Vagina (tissue), 2 donors: ENCODE measurements around the gene ARRDC4. TPM values are rescaled to one million over a fixed set of nuclear protein-coding genes. Genes with fewer than 3 reads are reported as not detected.

Experiments used
- DNase-seq, 2 donors: peaks; one replicate each; pipeline ENCODE4 v3.0.0-alpha.2; 2017; ENCODE audit errors: extremely low spot score in 2 of 2
- H3K27ac ChIP-seq: fragments of 200-600 bp; sonication (generic); one replicate; pipeline ENCODE4 v1.5.1; 2019
- H3K27me3 ChIP-seq: fragments of 200-600 bp; sonication (generic); one replicate; pipeline ENCODE4 v1.5.1; 2019
- H3K36me3 ChIP-seq, 2 donors: fragments of 200-600 bp; sonication (generic); one replicate each; pipeline ENCODE4 v1.5.1; 2017 to 2019
- H3K4me1 ChIP-seq: fragments of 200-600 bp; sonication (generic); one replicate; pipeline ENCODE4 v1.5.1; 2019
- H3K4me3 ChIP-seq, 2 donors: fragments of 200-600 bp; sonication (generic); 1 replicate in 1 of 2; 2 replicates in 1 of 2; pipeline ENCODE4 v1.5.1; 2016 to 2019
- H3K9me3 ChIP-seq: fragments of 200-600 bp; sonication (generic); one replicate; pipeline ENCODE4 v1.5.1; 2019
- POLR2A ChIP-seq, 2 donors: fragments of 450-650 bp; IDR thresholded peaks; one replicate each; pipeline ENCODE4 v1.6.1; 2017; ENCODE audit warnings: antibody characterized with exemption in 2 of 2, mild to moderate bottlenecking in 2 of 2, moderate library complexity in 2 of 2
- POLR2AphosphoS5 ChIP-seq, 2 donors: sonication (generic); formaldehyde crosslinking; IDR thresholded peaks; one replicate each; pipeline ENCODE4 v1.9.0; 2017; ENCODE audit warnings: antibody characterized with exemption in 2 of 2, mild to moderate bottlenecking in 2 of 2, low read depth in 1 of 2; ENCODE audit not compliant: insufficient read depth in 1 of 2
- intact Hi-C: fragments of 100-400 bp; cut with DNase I; formaldehyde crosslinking; loops from one replicate; pipeline ENCODE4 v1.15.1; 2023
- total RNA-seq: library from RNA; depleted of rRNA; stranded (reverse); fragments of >200 nt; gene quantifications from one replicate; pipeline ENCODE4 v1.2.3, GENCODE V29; 2016
- TF ChIP-seq, protein P1 (sequence below), 3 experiments: fragments of 450-650 bp in 2 of 3; fragments of 200-600 bp in 1 of 3; sonication (generic) in 1 of 3; IDR thresholded peaks; one replicate each; pipeline ENCODE4 v1.5.1; 2017 to 2019; ENCODE audit warnings: antibody characterized with exemption in 3 of 3, mild to moderate bottlenecking in 2 of 3, moderate library complexity in 2 of 3

Gene ARRDC4
- total RNA-seq, 1 donor from 2014 or later: 35.8 TPM

DNA sequence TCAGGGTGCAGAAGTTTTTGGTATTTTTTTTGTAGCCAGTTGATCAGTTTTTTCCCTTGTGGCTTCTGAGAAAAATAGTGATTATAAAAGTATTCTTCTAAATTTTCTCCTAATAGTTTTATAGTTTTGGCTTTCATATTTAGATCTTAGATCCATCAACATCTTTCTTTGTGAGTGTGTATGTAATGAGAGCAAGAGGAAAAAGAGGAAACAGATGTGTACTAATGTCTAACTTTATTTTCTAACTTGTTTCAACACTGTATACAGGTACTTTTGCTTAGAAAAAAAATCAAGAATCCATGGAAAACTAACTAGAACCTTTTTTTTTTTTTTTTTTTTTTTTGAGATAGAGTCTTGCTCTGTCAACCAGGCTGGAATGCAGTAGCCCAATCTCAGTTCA is 53.1 kb downstream of the ARRDC4 start:
- intact Hi-C loops: no loop called here
- TF ChIP-seq, protein P1, sequence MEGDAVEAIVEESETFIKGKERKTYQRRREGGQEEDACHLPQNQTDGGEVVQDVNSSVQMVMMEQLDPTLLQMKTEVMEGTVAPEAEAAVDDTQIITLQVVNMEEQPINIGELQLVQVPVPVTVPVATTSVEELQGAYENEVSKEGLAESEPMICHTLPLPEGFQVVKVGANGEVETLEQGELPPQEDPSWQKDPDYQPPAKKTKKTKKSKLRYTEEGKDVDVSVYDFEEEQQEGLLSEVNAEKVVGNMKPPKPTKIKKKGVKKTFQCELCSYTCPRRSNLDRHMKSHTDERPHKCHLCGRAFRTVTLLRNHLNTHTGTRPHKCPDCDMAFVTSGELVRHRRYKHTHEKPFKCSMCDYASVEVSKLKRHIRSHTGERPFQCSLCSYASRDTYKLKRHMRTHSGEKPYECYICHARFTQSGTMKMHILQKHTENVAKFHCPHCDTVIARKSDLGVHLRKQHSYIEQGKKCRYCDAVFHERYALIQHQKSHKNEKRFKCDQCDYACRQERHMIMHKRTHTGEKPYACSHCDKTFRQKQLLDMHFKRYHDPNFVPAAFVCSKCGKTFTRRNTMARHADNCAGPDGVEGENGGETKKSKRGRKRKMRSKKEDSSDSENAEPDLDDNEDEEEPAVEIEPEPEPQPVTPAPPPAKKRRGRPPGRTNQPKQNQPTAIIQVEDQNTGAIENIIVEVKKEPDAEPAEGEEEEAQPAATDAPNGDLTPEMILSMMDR (IDR thresholded peaks at IDR 0.05): no peak
- TF ChIP-seq POLR2AphosphoS5 (IDR thresholded peaks at IDR 0.05; ENCODE audit: insufficient read depth in 1 of 2, low read depth in 1 of 2) (no peak), POLR2A (IDR thresholded peaks at IDR 0.05) (no peak)
- no peak overlapping the region for H3K4me3 ChIP-seq
- H3K9me3 ChIP-seq: no peaks in the 10 kb centered on the region
- no peaks in the 10 kb centered on the region for H3K36me3 ChIP-seq
- H3K4me1 ChIP-seq: no peaks in the 10 kb centered on the region
- no peaks in the 10 kb centered on the region for H3K27me3 ChIP-seq
- DNase-seq: no peak
- H3K27ac ChIP-seq: no peak overlapping the region

DNA sequence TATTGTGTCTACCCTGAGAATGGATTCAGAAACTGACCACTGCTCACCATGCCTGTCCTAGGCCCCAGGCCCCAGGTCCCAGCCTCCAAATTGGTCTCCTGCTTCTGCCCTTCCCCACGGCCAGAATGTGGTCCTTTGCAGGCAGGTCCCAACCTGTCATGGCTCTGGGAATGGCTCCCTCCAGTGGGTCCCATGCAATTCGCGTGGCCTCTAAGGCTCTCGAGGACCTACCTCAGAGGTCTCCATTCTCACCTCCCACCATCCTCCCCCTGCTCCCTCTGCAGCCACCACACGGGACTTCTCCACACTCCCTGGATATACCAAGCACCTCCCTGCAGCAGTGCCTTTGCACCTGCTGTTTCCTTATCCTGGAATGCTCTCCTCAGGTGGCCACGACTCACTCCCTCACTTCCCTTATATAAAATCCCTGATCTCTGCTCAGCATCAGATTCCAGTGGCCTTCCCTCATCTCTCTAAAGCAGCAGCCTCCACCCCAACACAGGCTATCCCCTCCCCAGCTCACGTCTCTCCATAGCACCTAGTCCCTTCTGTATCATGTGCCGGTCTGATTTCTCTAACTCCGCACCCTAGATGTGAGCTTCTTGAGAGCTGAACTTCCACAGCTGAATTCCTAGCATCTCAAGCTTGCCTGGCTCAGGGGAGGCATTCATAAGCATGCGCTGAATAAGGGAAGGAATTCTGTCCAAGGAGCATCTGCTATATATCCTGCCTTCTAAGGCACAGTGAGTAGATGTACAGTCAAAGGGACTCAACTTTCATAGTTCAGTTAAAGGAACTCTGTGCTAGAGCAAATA is 56.9 kb downstream of the ARRDC4 start:
- no peaks in the 10 kb centered on the region for H3K36me3 ChIP-seq
- no peak overlapping the region for H3K4me3 ChIP-seq
- no peak for DNase-seq
- H3K27me3 ChIP-seq: no peaks in the 10 kb centered on the region
- intact Hi-C loops: no loop called here
- TF ChIP-seq, protein P1 (IDR thresholded peaks at IDR 0.05): no peak
- no peak for TF ChIP-seq POLR2A (IDR thresholded peaks at IDR 0.05)
- no peak for TF ChIP-seq POLR2AphosphoS5 (IDR thresholded peaks at IDR 0.05; ENCODE audit: insufficient read depth in 1 of 2, low read depth in 1 of 2)
- no peaks in the 10 kb centered on the region for H3K9me3 ChIP-seq
- no peak overlapping the region for H3K27ac ChIP-seq
- H3K4me1 ChIP-seq: no peaks in the 10 kb centered on the region

DNA sequence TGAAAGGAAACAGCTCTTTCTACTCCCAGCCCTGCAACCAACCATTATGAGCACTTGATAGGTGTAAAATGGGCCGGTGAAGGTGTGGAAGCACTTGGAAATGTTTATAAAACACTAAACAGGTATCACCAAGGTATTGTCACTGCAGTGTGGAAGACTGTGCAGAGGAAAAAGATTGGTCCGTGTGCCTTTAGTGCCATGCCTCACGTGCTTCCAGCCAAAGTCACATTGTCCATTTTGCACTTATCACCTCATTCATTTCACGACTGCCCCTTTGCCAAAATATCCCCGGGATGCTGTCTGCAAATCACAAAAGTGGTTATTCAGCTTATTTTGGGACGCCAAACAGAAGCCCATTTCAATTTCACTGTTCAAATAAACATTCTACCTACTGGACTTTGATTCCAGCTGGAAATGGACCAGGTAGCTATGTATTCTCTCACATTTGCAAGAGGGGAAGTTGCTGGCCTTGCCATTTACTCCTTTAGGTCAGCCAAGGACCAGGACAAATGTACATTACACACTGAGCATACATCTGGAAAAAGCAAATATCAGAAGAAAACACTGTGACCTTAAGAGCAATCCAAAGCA is 58.4 kb downstream of the ARRDC4 start:
- Histone ChIP-seq H3K36me3 (no peaks in the 10 kb centered on the region), H3K27me3 (no peaks in the 10 kb centered on the region), H3K4me1 (no peaks in the 10 kb centered on the region), H3K27ac (no peak overlapping the region), H3K4me3 (no peak overlapping the region), H3K9me3 (no peaks in the 10 kb centered on the region)
- TF ChIP-seq POLR2A (IDR thresholded peaks at IDR 0.05) (no peak), POLR2AphosphoS5 (IDR thresholded peaks at IDR 0.05; ENCODE audit: insufficient read depth in 1 of 2, low read depth in 1 of 2) (no peak)
- TF ChIP-seq, protein P1 (IDR thresholded peaks at IDR 0.05): no peak
- no peak for DNase-seq
- intact Hi-C loops: no loop called here
